ENCODE results near the gene OR13J1. TPM values are rescaled to one million over a fixed set of nuclear protein-coding genes. Genes with fewer than 3 reads are reported as not detected.

OR13J1 gene
- total RNA-seq, 2 experiments from 2014 or later = not detected

DNA sequence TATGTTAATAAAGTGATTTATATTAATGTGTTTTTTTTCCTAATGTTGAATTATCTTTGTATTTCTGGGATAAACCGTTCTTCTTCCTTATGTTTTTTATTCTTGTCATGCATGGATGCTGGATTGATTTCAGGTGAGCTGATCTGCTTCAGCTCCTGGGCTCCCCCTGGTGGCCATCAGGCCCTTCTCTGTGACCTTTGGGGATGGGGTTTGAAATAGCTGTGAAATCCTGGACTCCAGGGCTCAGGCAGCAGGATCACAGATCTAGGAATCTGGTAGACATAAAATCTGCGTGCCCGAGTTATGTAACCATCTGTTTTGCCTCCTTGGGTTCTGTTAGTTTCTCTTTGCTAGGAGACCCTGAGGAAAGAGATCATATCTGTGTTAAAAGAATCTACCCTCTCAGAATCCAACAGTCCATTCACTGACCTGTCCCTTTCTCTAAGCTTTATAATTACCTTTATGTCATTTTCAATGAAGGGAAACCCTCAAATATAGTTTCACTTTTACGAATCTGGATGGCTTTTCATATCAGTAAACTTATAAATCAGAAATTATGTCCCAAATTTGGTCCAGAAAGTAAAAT lies 12.2 kb upstream of the OR13J1 start:
- Histone ChIP-seq H3K4me1 (ENCODE audit: insufficient read depth, low read length) (no peaks in the 10 kb centered on the region), H3K4me3 (ENCODE audit: low read length) (no peak overlapping the region), H3K36me3 (ENCODE audit: insufficient read depth, low read length) (no peaks in the 10 kb centered on the region), H3K27ac (ENCODE audit: low read depth in 1 of 2, low read length in 2 of 2) (no peak overlapping the region), H3K9me3 (ENCODE audit: control insufficient read depth in 1 of 2, insufficient read depth in 1 of 2, low read length in 2 of 2) (peaks cover 2 to 6% of the 10 kb centered on the region in 2 experiments), H3K27me3 (ENCODE audit: control insufficient read depth in 1 of 2, insufficient read depth in 2 of 2, low read length in 2 of 2) (no peaks in the 10 kb centered on the region)
- TF ChIP-seq, protein P1, sequence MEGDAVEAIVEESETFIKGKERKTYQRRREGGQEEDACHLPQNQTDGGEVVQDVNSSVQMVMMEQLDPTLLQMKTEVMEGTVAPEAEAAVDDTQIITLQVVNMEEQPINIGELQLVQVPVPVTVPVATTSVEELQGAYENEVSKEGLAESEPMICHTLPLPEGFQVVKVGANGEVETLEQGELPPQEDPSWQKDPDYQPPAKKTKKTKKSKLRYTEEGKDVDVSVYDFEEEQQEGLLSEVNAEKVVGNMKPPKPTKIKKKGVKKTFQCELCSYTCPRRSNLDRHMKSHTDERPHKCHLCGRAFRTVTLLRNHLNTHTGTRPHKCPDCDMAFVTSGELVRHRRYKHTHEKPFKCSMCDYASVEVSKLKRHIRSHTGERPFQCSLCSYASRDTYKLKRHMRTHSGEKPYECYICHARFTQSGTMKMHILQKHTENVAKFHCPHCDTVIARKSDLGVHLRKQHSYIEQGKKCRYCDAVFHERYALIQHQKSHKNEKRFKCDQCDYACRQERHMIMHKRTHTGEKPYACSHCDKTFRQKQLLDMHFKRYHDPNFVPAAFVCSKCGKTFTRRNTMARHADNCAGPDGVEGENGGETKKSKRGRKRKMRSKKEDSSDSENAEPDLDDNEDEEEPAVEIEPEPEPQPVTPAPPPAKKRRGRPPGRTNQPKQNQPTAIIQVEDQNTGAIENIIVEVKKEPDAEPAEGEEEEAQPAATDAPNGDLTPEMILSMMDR (IDR thresholded peaks at IDR 0.05) = peak; percentile 98
- ChIA-PET CTCF (interaction anchor here (0.7 to 1.6 kb wide), 27 partner anchors 9 to 279 kb away, joined by 3 to 32 read pairs (median 4); partner anchors contain the start of genes FAM221B, GBA2, NPR2 and RGP1), POLR2A (interaction anchor here (0.9 to 1.0 kb wide), 4 partner anchors 50 to 126 kb away, joined by 3 to 4 read pairs (median 3); no protein-coding TSS in a partner anchor)
- Mint-ChIP-seq H3K36me3 (ENCODE audit: low read depth) (no peaks in the 10 kb centered on the region), H3K9me3 (peaks cover 6% of the 10 kb centered on the region), H3K27ac (no peak overlapping the region), H3K4me3 (no peak overlapping the region), H3K4me1 (ENCODE audit: low read depth) (no peaks in the 10 kb centered on the region), H3K27me3 (peaks cover 13% of the 10 kb centered on the region)
- ATAC-seq (ENCODE audit: poor library complexity) (peak; percentile 64), DNase-seq (peak; percentile 68 to 90 (median 78))
- intact Hi-C loops (cut with DNase I, micrococcal nuclease) = loop anchor here (1.0 to 10.0 kb wide), 9 partner anchors 55 to 765 kb away; partner anchors contain the start of genes FAM221B (in 2 of the 2), TMEM8B (in 2 of the 2), ATOSB (in 1 of the 2) and CCDC107 (in 1 of the 2)

DNA sequence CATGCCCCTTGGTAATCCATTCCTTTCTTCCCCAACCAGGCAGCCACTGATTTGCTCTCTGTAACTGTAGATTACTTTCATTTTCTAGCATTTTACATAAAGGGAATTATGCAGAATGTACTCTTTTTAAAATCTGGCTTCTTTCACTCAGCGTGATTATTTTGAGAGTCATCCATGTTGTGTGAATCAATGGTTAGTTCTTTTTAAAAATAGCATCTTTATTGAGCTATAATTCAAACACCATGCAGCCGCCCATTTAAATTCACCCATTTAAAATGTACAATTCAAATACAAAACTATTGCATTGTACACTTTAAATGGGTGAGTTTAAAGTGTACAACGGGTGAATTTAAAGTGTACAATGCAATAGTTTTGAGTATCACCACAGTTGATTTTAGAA lies 2.3 kb upstream of the OR13J1 start:
- intact Hi-C loops (cut with DNase I, micrococcal nuclease) = no loop called here
- no peak overlapping the region for H3K4me3 ChIP-seq (ENCODE audit: low read length)
- no peak overlapping the region for H3K27ac ChIP-seq (ENCODE audit: low read depth in 1 of 2, low read length in 2 of 2)
- Mint-ChIP-seq H3K27ac (no peak overlapping the region), H3K9me3 (peaks cover 3% of the 10 kb centered on the region), H3K4me3 (no peak overlapping the region), H3K4me1 (ENCODE audit: low read depth) (no peaks in the 10 kb centered on the region), H3K36me3 (ENCODE audit: low read depth) (no peaks in the 10 kb centered on the region), H3K27me3 (peaks cover 12% of the 10 kb centered on the region)
- no peaks in the 10 kb centered on the region for H3K4me1 ChIP-seq (ENCODE audit: insufficient read depth, low read length)
- POLR2A ChIA-PET = no interaction called here
- ATAC-seq (ENCODE audit: poor library complexity) = no peak
- peaks cover 0 to 4% of the 10 kb centered on the region in 2 experiments for H3K9me3 ChIP-seq (ENCODE audit: control insufficient read depth in 1 of 2, insufficient read depth in 1 of 2, low read length in 2 of 2)
- no peaks in the 10 kb centered on the region for H3K36me3 ChIP-seq (ENCODE audit: insufficient read depth, low read length)
- no peak for DNase-seq
- peaks cover 0 to 2% of the 10 kb centered on the region in 2 experiments for H3K27me3 ChIP-seq (ENCODE audit: control insufficient read depth in 1 of 2, insufficient read depth in 2 of 2, low read length in 2 of 2)
- TF ChIP-seq, protein P1 (IDR thresholded peaks at IDR 0.05) = no peak
- CTCF ChIA-PET = no interaction called here

DNA sequence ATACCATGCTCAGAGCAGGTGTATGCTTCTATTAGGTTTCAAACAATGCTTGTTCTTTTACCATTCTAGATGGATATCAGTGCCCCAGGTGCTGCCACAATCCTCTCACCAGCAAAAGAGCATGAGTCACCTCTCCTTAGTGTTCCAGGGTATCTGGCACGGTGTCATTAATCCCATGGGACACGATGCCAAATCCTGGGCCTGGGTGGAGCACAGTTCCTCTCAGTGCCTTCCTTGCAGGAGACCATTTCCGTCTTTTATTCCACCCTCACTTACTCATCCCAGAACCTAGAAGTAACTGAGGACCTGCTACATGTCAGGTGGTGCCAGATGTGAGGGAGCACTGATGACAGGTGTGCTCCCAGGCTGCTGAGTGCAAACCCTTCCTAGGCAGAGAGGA lies 1.3 kb upstream of the OR13J1 start:
- DNase-seq (no peak), ATAC-seq (ENCODE audit: poor library complexity) (no peak)
- Mint-ChIP-seq H3K9me3 (no peaks in the 10 kb centered on the region), H3K36me3 (ENCODE audit: low read depth) (no peaks in the 10 kb centered on the region), H3K27ac (no peak overlapping the region), H3K27me3 (peaks cover 8% of the 10 kb centered on the region), H3K4me3 (no peak overlapping the region), H3K4me1 (ENCODE audit: low read depth) (no peaks in the 10 kb centered on the region)
- Histone ChIP-seq H3K27ac (ENCODE audit: low read depth in 1 of 2, low read length in 2 of 2) (no peak overlapping the region), H3K4me1 (ENCODE audit: insufficient read depth, low read length) (no peaks in the 10 kb centered on the region), H3K4me3 (ENCODE audit: low read length) (no peak overlapping the region), H3K9me3 (ENCODE audit: control insufficient read depth in 1 of 2, insufficient read depth in 1 of 2, low read length in 2 of 2) (no peaks in the 10 kb centered on the region), H3K36me3 (ENCODE audit: insufficient read depth, low read length) (no peaks in the 10 kb centered on the region), H3K27me3 (ENCODE audit: control insufficient read depth in 1 of 2, insufficient read depth in 2 of 2, low read length in 2 of 2) (peaks cover 0 to 3% of the 10 kb centered on the region in 2 experiments)
- CTCF ChIA-PET = no interaction called here
- intact Hi-C loops (cut with DNase I, micrococcal nuclease) = no loop called here
- TF ChIP-seq, protein P1 (IDR thresholded peaks at IDR 0.05) = no peak
- POLR2A ChIA-PET = no interaction called here
